Measurements from ENCODE around the gene NSG2.

GRCh38 chr5:174096619-174097018 lies 51.1 kb downstream of the NSG2 start:
- TF ChIP-seq POLR2A (IDR thresholded peaks at IDR 0.05; ENCODE audit: low read length) (no peak), GATA1 (IDR thresholded peaks at IDR 0.05; ENCODE audit: low read depth, low read length) (no peak)

All from erythroblast (primary cell).